Fibroblast of lung (primary cell): ENCODE measurements around the gene NFYB. TPM values are rescaled to one million over a fixed set of nuclear protein-coding genes. Genes with fewer than 3 reads are reported as not detected.

Experiments used
- DNase-seq, 2 donors: peaks; one replicate each; pipeline versions ENCODE4 v3.0.0 to v3.0.0-alpha.2; 2010; ENCODE audit warnings: low read depth in 2 of 2
- H2AFZ ChIP-seq: 2 replicates; pipeline ENCODE4 v1.5.1; 2012; ENCODE audit warnings: low read length, control low read depth, inconsistent platforms
- H3K27ac ChIP-seq: 2 replicates; pipeline ENCODE4 v1.5.1; 2011; ENCODE audit warnings: low read length, control low read depth; ENCODE audit not compliant: insufficient read depth
- H3K27me3 ChIP-seq: 2 replicates; pipeline ENCODE4 v1.5.1; 2011; ENCODE audit warnings: mild to moderate bottlenecking, low read length; ENCODE audit not compliant: control insufficient read depth, insufficient read depth
- H3K36me3 ChIP-seq: 2 replicates; pipeline ENCODE4 v1.5.1; 2011; ENCODE audit warnings: low read length; ENCODE audit not compliant: control insufficient read depth, insufficient read depth
- H3K4me1 ChIP-seq: 2 replicates; pipeline ENCODE4 v1.5.1; 2011; ENCODE audit warnings: low read length; ENCODE audit not compliant: control insufficient read depth, insufficient read depth; ENCODE audit errors: extremely low read depth
- H3K4me2 ChIP-seq: 2 replicates; pipeline ENCODE4 v1.5.1; 2011; ENCODE audit warnings: low read length, control low read depth; ENCODE audit not compliant: insufficient read depth; ENCODE audit errors: extremely low read depth
- H3K4me3 ChIP-seq, 4 experiments: fragments of 200-600 bp in 1 of 4; sonication (generic) in 1 of 4; replicated peaks in 1 of 4; 2 replicates each; pipeline ENCODE4 v1.5.1; 2011 to 2016; ENCODE audit warnings: low read length in 4 of 4, low read depth in 3 of 4, mild to moderate bottlenecking in 3 of 4, control low read depth in 2 of 4, inconsistent platforms in 1 of 4, mixed read lengths in 1 of 4; ENCODE audit not compliant: insufficient read depth in 1 of 4; ENCODE audit errors: control extremely low read depth in 1 of 4
- H3K79me2 ChIP-seq: 2 replicates; pipeline ENCODE4 v1.5.1; 2012; ENCODE audit warnings: mild to moderate bottlenecking, low read length, inconsistent platforms; ENCODE audit not compliant: control insufficient read depth, insufficient read depth
- H3K9ac ChIP-seq: 2 replicates; pipeline ENCODE4 v1.5.1; 2011; ENCODE audit warnings: mild to moderate bottlenecking, low read length, control low read depth; ENCODE audit not compliant: insufficient read depth
- H3K9me3 ChIP-seq: 2 replicates; pipeline ENCODE4 v1.5.1; 2012; ENCODE audit warnings: low read depth, low read length; ENCODE audit not compliant: control insufficient read depth, insufficient read depth
- H4K20me1 ChIP-seq: 2 replicates; pipeline ENCODE4 v1.5.1; 2011; ENCODE audit warnings: low read length; ENCODE audit not compliant: control insufficient read depth, insufficient read depth; ENCODE audit errors: extremely low read depth
- CTCF ChIP-seq, 2 donors: IDR thresholded peaks in 1 of 2; conservative IDR thresholded peaks in 1 of 2; 1 replicate in 1 of 2; 2 replicates in 1 of 2; pipeline ENCODE4 v1.5.1; 2011 to 2012; ENCODE audit warnings: low read length in 2 of 2, control low read depth in 1 of 2, inconsistent platforms in 1 of 2, low read depth in 1 of 2, mild to moderate bottlenecking in 1 of 2
- EZH2 ChIP-seq: IDR thresholded peaks from 2 replicates; pipeline ENCODE4 v1.5.1; 2012; ENCODE audit warnings: low read length, control low read depth, mild to moderate bottlenecking; ENCODE audit errors: missing control alignments
- polyA plus RNA-seq, 2 donors: library from polyadenylated mRNA; depleted of rRNA in 1 of 2; stranded (reverse) in 1 of 2; unstranded in 1 of 2; fragments of >200 nt; gene quantifications; 2 replicates each; pipeline ENCODE4 v1.2.1, GENCODE V29; 2011 to 2012; ENCODE audit warnings: missing spikeins in 1 of 2
- total RNA-seq: library from RNA; depleted of rRNA; stranded (reverse); fragments of >200 nt; gene quantifications from 2 replicates; pipeline ENCODE4 v1.2.1, GENCODE V29; 2014

Gene NFYB
- total and polyA plus RNA-seq, 2 donors (not counting 1 experiment from before 2014, with no cell fraction given): 32.2 to 39.9 TPM

- H3K36me3 ChIP-seq: peaks cover 7% of the 10 kb centered on the region
- H4K20me1 ChIP-seq: peaks cover 2% of the 10 kb centered on the region
- no peak overlapping the region for H3K9ac ChIP-seq
- peaks cover 14% of the 10 kb centered on the region for H3K4me1 ChIP-seq
- H3K27me3 ChIP-seq: no peaks in the 10 kb centered on the region
- H3K27ac ChIP-seq: no peak overlapping the region
- no peak for TF ChIP-seq EZH2
- no peak for TF ChIP-seq CTCF (conservative IDR thresholded peaks at IDR 0.05 in 1 of 2, IDR thresholded peaks at IDR 0.05 in 1 of 2; ENCODE audit: low read depth in 1 of 2, low read length in 2 of 2)
- no peak overlapping the region for H2AFZ ChIP-seq
- H3K79me2 ChIP-seq: peaks cover 48% of the 10 kb centered on the region
- no peak for DNase-seq
- peak overlapping the region; percentile 23 for H3K4me2 ChIP-seq
- no peak overlapping the region for H3K4me3 ChIP-seq
- H3K9me3 ChIP-seq: no peaks in the 10 kb centered on the region
Measured at GRCh38 chr12:104131609-104132008, 6.4 kb downstream of the NFYB start.

GRCh38 chr12:104130760-104131159 is 7.2 kb downstream of the NFYB start:
- no peak overlapping the region for H2AFZ ChIP-seq
- peaks cover 14% of the 10 kb centered on the region for H3K4me1 ChIP-seq
- peaks cover 7% of the 10 kb centered on the region for H3K36me3 ChIP-seq
- peak in 1 of 2 donors; percentile 40 for DNase-seq
- H3K9ac ChIP-seq: no peak overlapping the region
- peak overlapping the region; percentile 40 for H3K4me2 ChIP-seq
- H3K27me3 ChIP-seq: no peaks in the 10 kb centered on the region
- peaks cover 40% of the 10 kb centered on the region for H3K79me2 ChIP-seq
- H3K9me3 ChIP-seq: no peaks in the 10 kb centered on the region
- H3K4me3 ChIP-seq: peak overlapping the region in 1 of 4 experiments; percentile 10
- no peak overlapping the region for H3K27ac ChIP-seq
- TF ChIP-seq EZH2: no peak
- TF ChIP-seq CTCF (conservative IDR thresholded peaks at IDR 0.05 in 1 of 2, IDR thresholded peaks at IDR 0.05 in 1 of 2; ENCODE audit: low read depth in 1 of 2, low read length in 2 of 2): no peak
- peaks cover 2% of the 10 kb centered on the region for H4K20me1 ChIP-seq

- Histone ChIP-seq H3K79me2 (peaks cover 12% of the 10 kb centered on the region), H4K20me1 (no peaks in the 10 kb centered on the region), H3K4me1 (peaks cover 8% of the 10 kb centered on the region), H3K36me3 (peaks cover 8% of the 10 kb centered on the region), H3K9me3 (no peaks in the 10 kb centered on the region), H3K27me3 (no peaks in the 10 kb centered on the region), H3K9ac (no peak overlapping the region), H3K4me3 (no peak overlapping the region), H3K4me2 (no peak overlapping the region), H3K27ac (no peak overlapping the region), H2AFZ (no peak overlapping the region)
- no peak for DNase-seq
- no peak for TF ChIP-seq EZH2
- TF ChIP-seq CTCF (conservative IDR thresholded peaks at IDR 0.05 in 1 of 2, IDR thresholded peaks at IDR 0.05 in 1 of 2; ENCODE audit: low read depth in 1 of 2, low read length in 2 of 2): no peak
Measured at GRCh38 chr12:104126548-104126947, 11.5 kb downstream of the NFYB start.
